Endothelial cell of umbilical vein (primary cell): Measurements from ENCODE around the gene CDH2. TPM values are rescaled to one million over a fixed set of nuclear protein-coding genes. Genes with fewer than 3 reads are reported as not detected.

Experiments
- BruUV-seq: library from RNA; stranded (reverse); fragments of 400-500 nt; replicated peaks from 2 replicates; lab custom pipeline; 2021; lab: Mats Ljungman, UMichigan
- CTCF ChIA-PET: fragments of 300-600, 350-600 bp; sonication (Branson Sonifier 250); formaldehyde crosslinking; loops from one replicate; lab custom pipeline; 2021; ENCODE audit warnings: antibody characterized with exemption, inconsistent platforms; lab: Charles Lee
- POLR2A ChIA-PET: fragments of 300-600, 350-600 bp; sonication (Branson Sonifier 250); formaldehyde crosslinking; loops from one replicate; lab custom pipeline; 2021; ENCODE audit warnings: antibody characterized with exemption, inconsistent platforms; lab: Charles Lee
- DNase-seq: peaks from one replicate; pipeline ENCODE4 v3.0.0-alpha.2; 2011; ENCODE audit warnings: low read depth, low spot score
- FAIRE-seq: peaks from 2 replicates; lab custom pipeline; 2011; peaks lifted over from hg19 to GRCh38; lab: Jason Lieb, UNC
- H2AFZ ChIP-seq: 2 replicates; pipeline ENCODE4 v1.6.0; 2012; ENCODE audit warnings: low read depth, low read length, control low read depth, inconsistent platforms
- H3K27ac ChIP-seq: 2 replicates; pipeline ENCODE4 v1.5.1; 2011; ENCODE audit warnings: low read depth, mild to moderate bottlenecking, control low read depth, low read length, moderate library complexity; ENCODE audit not compliant: insufficient read depth
- H3K27me3 ChIP-seq, 2 experiments: 2 replicates each; pipeline versions ENCODE4 v1.6.0 to v1.6.1; 2011; ENCODE audit warnings: low read length in 2 of 2, mixed read lengths in 1 of 2; ENCODE audit not compliant: control insufficient read depth in 2 of 2, insufficient read depth in 2 of 2
- H3K36me3 ChIP-seq, 2 experiments: 2 replicates in 1 of 2; 3 replicates in 1 of 2; pipeline ENCODE4 v1.5.1; 2011; ENCODE audit warnings: low read length in 2 of 2, mild to moderate bottlenecking in 1 of 2, moderate library complexity in 1 of 2; ENCODE audit not compliant: control insufficient read depth in 2 of 2, insufficient read depth in 2 of 2; ENCODE audit errors: extremely low read depth in 1 of 2
- H3K4me1 ChIP-seq: 3 replicates; pipeline ENCODE4 v1.5.1; 2011; ENCODE audit warnings: mild to moderate bottlenecking, low read length; ENCODE audit not compliant: control insufficient read depth, insufficient read depth; ENCODE audit errors: extremely low read depth
- H3K4me2 ChIP-seq: 2 replicates; pipeline ENCODE4 v1.6.1; 2011; ENCODE audit warnings: low read length, control low read depth, mixed read lengths; ENCODE audit not compliant: insufficient read depth
- H3K4me3 ChIP-seq, 3 experiments: fragments of 200-600 bp in 1 of 3; sonication (generic), shearing (Covaris generic) in 1 of 3; replicated peaks in 1 of 3; 2 replicates each; pipeline ENCODE4 v1.5.1; 2011 to 2016; ENCODE audit warnings: control low read depth in 3 of 3, low read length in 3 of 3, mild to moderate bottlenecking in 2 of 3, inconsistent platforms in 1 of 3, low read depth in 1 of 3, moderate library complexity in 1 of 3; ENCODE audit not compliant: insufficient read depth in 1 of 3
- H3K79me2 ChIP-seq: 2 replicates; pipeline ENCODE4 v1.6.0; 2012; ENCODE audit warnings: low read length, inconsistent platforms; ENCODE audit not compliant: control insufficient read depth, insufficient read depth
- H3K9ac ChIP-seq: replicated peaks from 2 replicates; pipeline ENCODE3; 2011; ENCODE audit warnings: low read length, control low read depth; ENCODE audit not compliant: insufficient read depth; ENCODE audit errors: extremely low read depth
- H3K9me1 ChIP-seq: replicated peaks from 3 replicates; pipeline ENCODE4 v1.6.0; 2011; ENCODE audit warnings: mild to moderate bottlenecking, low read length; ENCODE audit not compliant: control insufficient read depth, insufficient read depth; ENCODE audit errors: extremely low read depth
- H3K9me3 ChIP-seq: replicated peaks from 2 replicates; pipeline ENCODE4 v1.5.1; 2012; ENCODE audit warnings: low read length, inconsistent platforms; ENCODE audit not compliant: control insufficient read depth, insufficient read depth
- H4K20me1 ChIP-seq: replicated peaks from 2 replicates; pipeline ENCODE3; 2011; ENCODE audit warnings: mild to moderate bottlenecking, low read length; ENCODE audit not compliant: control insufficient read depth, insufficient read depth; ENCODE audit errors: extremely low read depth
- CTCF ChIP-seq, 2 donors: IDR thresholded peaks; 1 replicate in 1 of 2; 2 replicates in 1 of 2; pipeline ENCODE4 v1.5.1; 2011; ENCODE audit warnings: low read length in 2 of 2, mild to moderate bottlenecking in 2 of 2, moderate library complexity in 2 of 2, control low read depth in 1 of 2, inconsistent platforms in 1 of 2, low read depth in 1 of 2; ENCODE audit not compliant: insufficient read depth in 1 of 2; ENCODE audit errors: extremely low read depth in 1 of 2
- EZH2 ChIP-seq: IDR thresholded peaks from 2 replicates; pipeline ENCODE4 v1.6.1; 2012; ENCODE audit warnings: borderline replicate concordance, low read depth, mild to moderate bottlenecking, moderate library complexity, low read length, inconsistent platforms; ENCODE audit not compliant: severe bottlenecking
- FOS ChIP-seq: IDR thresholded peaks from 2 replicates; pipeline ENCODE4 v1.6.1; 2011; ENCODE audit warnings: mild to moderate bottlenecking, low read length, moderate library complexity, borderline replicate concordance; ENCODE audit not compliant: insufficient read depth
- GATA2 ChIP-seq: IDR thresholded peaks from 2 replicates; pipeline ENCODE4 v1.7.0; 2011; ENCODE audit warnings: low read depth, mild to moderate bottlenecking, moderate library complexity, mixed read lengths, low read length; ENCODE audit not compliant: insufficient read length, insufficient read depth
- JUN ChIP-seq: IDR thresholded peaks from 2 replicates; pipeline ENCODE4 v1.6.1; 2011; ENCODE audit warnings: borderline replicate concordance, low read depth; ENCODE audit not compliant: insufficient read length, insufficient read depth
- MYC ChIP-seq: IDR thresholded peaks from one replicate; pipeline ENCODE4 v1.6.1; 2011; ENCODE audit warnings: mild to moderate bottlenecking, low read depth, low read length
- POLR2A ChIP-seq: IDR thresholded peaks from 2 replicates; pipeline ENCODE4 v1.6.1; 2012; ENCODE audit warnings: low read depth, mild to moderate bottlenecking, control low read depth, low read length
- dilution Hi-C: fragments of 300-500 bp; cut with MboI; formaldehyde crosslinking; loops from one replicate; pipeline ENCODE4 v1.15.0; 2019; ENCODE audit warnings: low sequenced_read_pairs; ENCODE audit not compliant: extremely low pct_ligation_motif_present
- intact Hi-C: fragments of 100-400 bp; cut with micrococcal nuclease; formaldehyde crosslinking; loops from one replicate; pipeline ENCODE4 v1.10.0; 2022
- polyA plus RNA-seq, 4 experiments: library from polyadenylated mRNA; depleted of rRNA in 3 of 4; stranded (reverse) in 3 of 4; unstranded in 1 of 4; fragments of >200 nt; gene quantifications; 2 replicates each; pipeline versions ENCODE4 v1.2.1 to v1.2.3, GENCODE V29; 2011 to 2012; ENCODE audit warnings: missing spikeins in 1 of 4
- total RNA-seq: library from RNA; stranded (reverse); gene quantifications from 2 replicates; pipeline ENCODE4 v1.2.3, GENCODE V29; 2021
- TF ChIP-seq, protein P1 (sequence below): IDR thresholded peaks from 2 replicates; pipeline ENCODE4 v1.6.1; 2011; ENCODE audit not compliant: insufficient read depth, insufficient read length

The CDH2 gene
- total and polyA plus RNA-seq, 2 donors (not counting 3 experiments of a cell fraction or from before 2014, with no cell fraction given) = 37.6 to 59.5 TPM

DNA sequence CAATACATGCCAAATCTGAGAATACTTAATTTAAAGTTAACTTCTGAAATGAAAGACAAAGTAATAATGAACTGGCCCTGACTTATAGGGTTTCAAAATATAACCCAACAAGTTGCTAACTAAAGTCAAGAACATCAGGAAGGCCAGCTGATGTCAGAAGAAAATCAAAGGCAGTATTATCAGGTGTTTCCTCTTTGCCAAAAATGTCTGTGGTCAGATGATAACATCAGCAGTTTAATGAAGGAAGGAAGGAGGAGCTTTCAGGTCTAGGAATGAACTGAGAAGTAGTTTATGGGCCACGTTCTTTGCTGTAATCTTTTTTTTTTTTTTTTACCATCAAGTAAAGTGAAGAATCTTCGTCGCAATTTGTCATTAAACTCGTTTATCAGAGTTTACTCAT, 40.9 kb downstream of the CDH2 start:
- no TSS peak for BruUV-seq
- H3K4me3 ChIP-seq = no peak overlapping the region
- FAIRE-seq (no peak), DNase-seq (peak; percentile 18)
- no peaks in the 10 kb centered on the region for H3K36me3 ChIP-seq
- peaks cover 14% of the 10 kb centered on the region for H3K79me2 ChIP-seq
- H4K20me1 ChIP-seq = peaks cover 2% of the 10 kb centered on the region
- no peak overlapping the region for H3K9ac ChIP-seq
- intact Hi-C loops = no loop called here
- H2AFZ ChIP-seq = no peak overlapping the region
- H3K9me1 ChIP-seq = no peaks in the 10 kb centered on the region
- TF ChIP-seq, protein P1, sequence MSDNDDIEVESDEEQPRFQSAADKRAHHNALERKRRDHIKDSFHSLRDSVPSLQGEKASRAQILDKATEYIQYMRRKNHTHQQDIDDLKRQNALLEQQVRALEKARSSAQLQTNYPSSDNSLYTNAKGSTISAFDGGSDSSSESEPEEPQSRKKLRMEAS = no peak
- TF ChIP-seq GATA2 = peak; percentile 45
- H3K9me3 ChIP-seq = no peaks in the 10 kb centered on the region
- dilution Hi-C loops = no loop called here
- ChIA-PET CTCF (no interaction called here), POLR2A (no interaction called here)
- no peak overlapping the region for H3K4me2 ChIP-seq
- H3K4me1 ChIP-seq = peaks cover 6% of the 10 kb centered on the region
- H3K27ac ChIP-seq = no peak overlapping the region
- H3K27me3 ChIP-seq = no peaks in the 10 kb centered on the region

- POLR2A ChIA-PET = no interaction called here
- peaks cover 6% of the 10 kb centered on the region for H3K4me1 ChIP-seq
- peaks cover 2% of the 10 kb centered on the region for H4K20me1 ChIP-seq
- BruUV-seq = no TSS peak
- H3K4me3 ChIP-seq = no peak overlapping the region
- peaks cover 19% of the 10 kb centered on the region for H3K79me2 ChIP-seq
- no peaks in the 10 kb centered on the region for H3K36me3 ChIP-seq
- H3K9ac ChIP-seq = no peak overlapping the region
- H3K9me3 ChIP-seq = no peaks in the 10 kb centered on the region
- no peak overlapping the region for H3K4me2 ChIP-seq
- no peak for TF ChIP-seq CTCF (IDR thresholded peaks at IDR 0.05; ENCODE audit: extremely low read depth in 1 of 2, insufficient read depth in 1 of 2, low read depth in 1 of 2, low read length in 2 of 2)
- TF ChIP-seq JUN = no peak
- TF ChIP-seq, protein P1 = no peak
- no peak for TF ChIP-seq EZH2
- TF ChIP-seq POLR2A = no peak
- TF ChIP-seq GATA2 = no peak
- TF ChIP-seq MYC = no peak
- no peak for TF ChIP-seq FOS
- H3K27ac ChIP-seq = no peak overlapping the region
- CTCF ChIA-PET = no interaction called here
- no peak for FAIRE-seq
- no peaks in the 10 kb centered on the region for H3K27me3 ChIP-seq
- DNase-seq = no peak
- dilution Hi-C loops = no loop called here
- no peak overlapping the region for H2AFZ ChIP-seq
- intact Hi-C loops = no loop called here
- no peaks in the 10 kb centered on the region for H3K9me1 ChIP-seq
Measured at GRCh38 chr18:28134774-28135173, 42.2 kb downstream of the CDH2 start.
